ENCODE data around the gene MLLT10.

Gene MLLT10

GRCh38 chr10:21517134-21518031 is 16.6 kb upstream of the MLLT10 start:
- DNase-seq (ENCODE audit: low spot score), result peak; percentile 50

DNA sequence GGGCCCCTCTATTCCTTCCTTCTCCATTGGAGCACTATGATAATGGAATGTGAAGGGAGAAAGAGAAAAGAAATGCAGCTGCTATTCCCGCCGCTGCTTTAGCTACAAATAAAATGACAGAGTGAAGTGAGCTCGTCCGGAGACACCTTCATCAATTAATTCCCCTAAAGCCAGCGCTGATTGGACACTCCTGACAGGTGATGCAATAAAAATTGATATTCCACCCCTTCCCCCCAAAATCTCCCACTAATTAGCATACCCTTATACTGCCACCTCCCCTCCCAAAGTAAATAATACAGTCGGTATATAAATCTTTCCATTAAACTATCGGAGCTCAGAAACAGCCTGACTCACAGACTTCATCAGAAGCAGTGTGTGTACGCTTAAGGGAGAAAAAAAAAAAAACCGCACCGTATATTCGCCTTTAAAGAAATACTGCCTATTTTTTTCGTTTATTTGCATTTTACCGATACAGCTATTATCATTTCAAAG is 15.8 kb upstream of the MLLT10 start:
- peak; percentile 25 for DNase-seq (ENCODE audit: low spot score)

DNA sequence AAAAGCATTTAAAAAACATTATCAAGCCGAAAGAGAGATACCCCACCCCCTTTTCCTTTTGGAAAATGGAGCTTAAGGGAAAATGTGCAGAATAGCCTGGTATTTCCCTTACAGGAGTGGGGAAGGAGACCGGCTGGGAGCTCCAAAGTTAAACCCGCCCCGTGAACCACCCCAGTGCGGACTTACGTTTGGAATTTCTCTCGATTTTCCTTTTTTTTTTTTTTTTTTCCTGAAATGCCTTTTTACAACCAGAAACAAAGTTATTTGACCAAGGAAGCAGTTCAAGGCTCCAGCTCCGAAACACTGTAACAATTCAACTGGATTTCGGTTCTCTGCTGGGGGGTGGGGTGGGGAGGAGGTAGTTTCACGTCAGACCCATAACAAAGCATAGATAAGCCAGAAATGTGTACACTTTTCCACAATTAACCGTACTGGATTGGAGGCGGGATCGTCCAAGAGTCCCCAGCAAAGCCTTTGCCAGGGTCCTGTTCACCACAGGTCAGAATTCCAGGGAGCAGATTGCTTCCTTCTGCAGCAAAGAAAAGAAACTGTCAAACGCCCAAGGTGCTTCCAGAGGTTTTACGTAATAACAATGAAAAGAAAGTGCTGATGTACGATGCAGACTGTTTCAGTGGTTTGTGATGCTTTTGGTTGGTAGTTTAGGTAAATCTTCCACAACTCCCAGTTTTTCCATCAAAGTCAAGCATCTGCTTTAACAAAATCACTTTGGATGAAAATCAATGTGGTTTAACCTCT is 15.2 kb upstream of the MLLT10 start:
- DNase-seq (ENCODE audit: low spot score), result no peak

GRCh38 chr10:21519397-21519933 is 14.6 kb upstream of the MLLT10 start:
- no peak for DNase-seq (ENCODE audit: low spot score)

DNA sequence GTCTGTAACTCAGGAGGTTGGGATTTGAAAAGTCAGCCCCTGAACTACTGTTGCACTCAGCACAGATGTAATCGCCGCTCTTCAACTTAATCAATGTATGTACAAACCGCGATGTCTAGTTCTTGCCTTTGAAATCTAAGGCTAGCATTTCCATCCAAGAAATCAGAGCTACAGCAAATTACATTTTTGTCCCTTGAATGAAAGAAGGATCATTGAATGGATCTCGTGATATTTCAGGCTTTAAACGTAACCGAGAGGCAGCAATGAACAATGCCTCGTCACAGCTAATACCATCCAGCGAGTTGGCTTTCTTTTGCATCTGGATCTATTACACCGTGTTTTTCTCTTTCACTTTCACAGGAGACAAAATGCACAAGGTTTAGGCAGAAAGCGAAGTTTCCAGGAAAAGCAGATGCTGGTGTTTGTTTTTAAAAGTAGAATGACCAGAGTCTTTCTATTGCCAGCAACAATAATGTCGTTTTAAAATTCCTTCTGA is 14.0 kb upstream of the MLLT10 start:
- peak; percentile 13 for DNase-seq (ENCODE audit: low spot score)

DNA sequence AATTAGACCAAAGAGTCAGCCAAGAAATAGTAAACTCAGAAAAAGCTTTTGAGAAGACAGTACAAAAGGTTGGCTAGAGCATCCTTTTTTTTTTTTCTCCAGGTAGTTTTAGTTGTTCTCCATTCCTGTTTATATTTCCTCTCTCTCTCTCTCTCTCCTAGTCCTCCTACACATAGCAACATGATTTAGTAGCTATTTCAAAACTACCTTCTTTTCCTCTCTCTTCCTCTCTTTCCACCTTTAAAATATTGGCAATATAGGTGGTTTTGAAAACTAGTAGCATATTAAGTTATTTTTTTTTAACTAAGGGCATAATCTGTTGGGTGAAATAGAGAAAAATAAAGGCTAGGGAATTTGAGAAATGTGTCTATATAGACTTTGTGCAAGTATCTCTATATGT is 13.5 kb upstream of the MLLT10 start:
- no peak for DNase-seq (ENCODE audit: low spot score)

DNA sequence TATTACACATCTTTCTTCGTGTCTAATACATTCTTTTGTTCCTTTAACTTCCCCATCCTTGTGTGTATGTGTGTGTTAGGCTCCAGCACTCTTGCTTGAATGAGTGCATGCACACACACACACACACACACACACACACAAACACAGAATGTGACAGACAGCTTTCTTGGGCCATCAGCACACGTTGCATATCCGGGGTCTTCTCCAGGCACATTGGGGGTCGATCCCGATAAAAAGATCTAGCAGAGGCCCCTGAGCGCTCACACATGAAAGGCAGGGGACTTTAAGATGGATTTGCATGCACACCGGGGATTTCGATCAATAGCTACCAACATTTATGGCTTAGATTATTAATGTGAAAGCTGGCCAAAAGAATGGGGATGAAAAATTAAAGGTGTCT is 13.1 kb upstream of the MLLT10 start:
- DNase-seq (ENCODE audit: low spot score), result no peak

GRCh38 chr10:21521751-21522533 is 12.1 kb upstream of the MLLT10 start:
- DNase-seq (ENCODE audit: low spot score), result no peak

DNA sequence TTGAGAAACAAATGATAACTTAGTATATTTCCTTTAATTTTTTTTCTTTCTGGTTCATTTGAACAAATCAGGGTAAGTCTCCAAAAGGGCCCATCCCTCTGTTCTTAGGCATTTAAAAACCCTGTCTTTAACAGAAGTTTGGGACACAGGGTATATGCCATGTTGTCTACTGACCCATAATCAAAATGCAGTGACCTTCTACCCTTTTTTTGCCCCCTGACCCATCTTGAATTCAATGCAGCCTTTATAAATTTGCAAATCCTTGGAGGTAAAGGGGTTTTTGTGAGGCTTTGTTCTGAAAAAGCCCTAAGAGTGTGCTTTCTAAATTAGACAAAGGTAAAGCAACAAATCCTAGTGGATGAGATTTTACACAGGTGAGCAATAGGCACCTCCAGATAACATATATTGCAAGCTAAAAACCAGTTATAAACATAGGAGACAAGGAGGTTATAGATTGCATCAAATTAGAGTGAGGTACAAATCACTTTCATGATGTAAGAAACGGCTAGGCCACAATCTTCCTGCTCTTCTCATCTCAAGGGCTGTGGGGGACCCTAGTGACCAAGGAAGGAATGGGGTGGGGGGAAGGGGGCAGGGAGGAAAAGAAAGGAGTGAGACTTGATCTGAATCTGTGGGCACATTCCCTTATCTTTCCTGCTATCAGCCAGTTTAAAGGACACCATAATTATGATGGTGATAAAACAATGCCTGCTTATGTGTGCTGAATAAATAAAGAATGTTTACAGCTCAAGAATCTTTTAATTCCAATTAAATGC is 11.2 kb upstream of the MLLT10 start:
- no peak for DNase-seq (ENCODE audit: low spot score)

- DNase-seq (ENCODE audit: low spot score), result no peak
These were observed 10.4 kb upstream of the MLLT10 start for GRCh38 chr10:21523557-21524008.

- DNase-seq (ENCODE audit: low spot score), result no peak
These were observed 9.9 kb upstream of the MLLT10 start for GRCh38 chr10:21524131-21524525.

DNA sequence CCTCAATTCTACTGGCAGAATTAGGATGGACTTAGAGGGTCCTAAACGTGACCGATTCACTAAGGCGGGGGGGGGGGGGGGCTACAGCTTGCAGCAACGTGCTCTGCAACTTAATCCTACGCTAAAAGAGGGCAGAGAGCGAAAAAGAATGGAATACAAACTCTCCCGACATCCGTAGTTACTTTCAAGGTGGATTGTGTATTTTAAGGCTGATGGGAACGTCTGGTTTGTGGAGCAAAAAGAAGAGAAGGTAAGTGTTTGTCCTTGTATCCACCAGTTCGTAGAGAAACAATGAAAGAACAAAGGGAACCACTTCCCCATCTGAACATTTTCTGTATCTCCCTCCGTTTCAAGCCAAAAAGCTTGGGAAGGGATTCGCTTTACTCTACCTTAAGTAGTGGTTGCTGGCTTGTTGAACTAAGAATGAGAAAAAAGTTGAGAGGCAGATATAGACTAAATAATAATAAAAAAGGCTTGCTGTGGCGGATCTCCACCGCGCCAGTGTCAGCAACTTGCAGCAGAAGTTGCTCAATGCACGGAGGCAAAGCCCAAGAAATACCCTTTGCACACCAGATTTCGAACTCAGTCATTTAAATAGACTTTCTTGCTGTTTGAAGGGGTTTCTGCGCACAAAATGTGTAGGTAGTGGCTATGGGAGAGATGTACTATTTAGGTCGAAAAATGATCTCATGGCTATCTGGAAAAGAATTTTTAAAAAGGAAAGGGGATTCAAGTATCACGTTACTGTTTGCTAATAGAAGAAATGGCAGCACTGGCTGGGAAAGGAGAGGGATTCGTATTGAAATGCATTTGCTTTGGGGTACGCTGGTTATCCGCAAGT is 9.3 kb upstream of the MLLT10 start:
- no peak for DNase-seq (ENCODE audit: low spot score)

- DNase-seq (ENCODE audit: low spot score), result peak; percentile 89
These were observed 8.5 kb upstream of the MLLT10 start, which contains the start of gene SKIDA1 for GRCh38 chr10:21525367-21526187. Gene SKIDA1 (minus strand): TSS chr10:21525682. CDS start chr10:21517822, 7,860 bp downstream.

DNA sequence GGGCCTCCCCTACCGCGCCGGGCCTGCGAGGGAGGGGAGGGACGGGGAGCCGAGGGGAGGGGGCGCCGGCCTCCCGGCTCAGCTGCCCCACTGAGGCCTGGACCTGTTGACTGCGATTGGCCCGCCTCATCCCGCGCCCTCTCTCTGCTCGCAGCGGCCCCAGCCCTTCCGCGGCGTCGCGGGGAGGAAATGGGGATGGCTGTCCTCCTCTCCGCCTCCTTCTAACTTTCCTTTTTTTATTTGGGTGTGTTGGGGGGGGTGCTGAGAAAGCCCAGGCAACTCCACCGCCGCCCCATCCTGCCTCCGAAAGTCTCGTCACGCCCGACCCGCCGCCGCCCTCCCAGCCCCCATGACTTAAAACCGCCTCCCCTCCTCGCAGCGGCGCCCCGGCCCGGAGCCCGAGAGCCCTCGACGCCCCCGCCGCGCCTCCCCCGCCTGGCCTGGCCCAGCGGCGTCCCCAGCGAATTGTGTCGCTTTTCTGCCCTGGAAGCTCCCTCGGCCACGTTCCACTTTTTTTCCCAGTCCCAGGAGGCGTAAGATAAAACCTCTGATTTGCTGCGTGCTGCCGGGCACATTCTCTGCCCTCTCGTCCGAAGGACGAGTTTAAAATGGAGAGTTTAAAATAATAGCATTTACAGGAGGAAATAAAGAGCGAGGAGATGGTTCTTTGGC is 7.7 kb upstream of the MLLT10 start:
- peak; percentile 74 for DNase-seq (ENCODE audit: low spot score)

DNA sequence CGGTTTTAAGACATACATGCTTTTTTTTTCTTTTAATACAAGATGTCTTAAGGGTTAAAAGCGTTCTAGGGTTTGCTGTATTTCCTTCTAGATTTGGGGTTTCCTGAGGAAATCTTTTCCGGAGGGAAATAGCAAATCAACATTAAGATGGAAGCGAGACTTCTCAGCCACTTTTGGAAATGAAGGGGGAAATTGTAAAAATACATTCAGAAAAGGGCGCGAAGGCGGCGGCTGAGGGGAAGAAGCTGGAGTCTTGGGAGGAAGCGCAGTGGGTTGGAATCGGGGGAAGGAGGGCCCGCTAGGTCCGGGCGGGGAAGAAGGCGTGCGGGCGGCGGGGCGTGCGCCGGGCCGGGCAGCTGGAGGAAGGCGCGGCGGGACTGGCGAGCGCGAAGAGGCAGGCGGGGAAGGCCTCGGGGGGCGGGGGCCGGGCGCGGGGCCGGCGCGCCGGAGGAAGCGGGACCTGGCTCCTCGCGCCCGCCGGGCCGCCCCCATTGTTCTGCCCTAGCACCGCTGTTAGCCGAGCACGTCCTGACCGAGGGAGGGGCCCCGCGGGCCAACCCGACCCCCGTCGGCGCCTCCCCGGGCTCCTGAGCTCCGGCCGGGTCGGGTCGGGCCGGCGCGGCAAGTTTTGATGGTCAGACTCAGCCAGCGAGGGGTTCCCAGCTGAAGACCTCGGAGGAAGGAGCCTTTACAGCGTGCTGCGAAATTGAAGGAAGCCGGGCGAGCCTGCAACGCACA is 7.0 kb upstream of the MLLT10 start:
- DNase-seq (ENCODE audit: low spot score), result peak; percentile 60

DNA sequence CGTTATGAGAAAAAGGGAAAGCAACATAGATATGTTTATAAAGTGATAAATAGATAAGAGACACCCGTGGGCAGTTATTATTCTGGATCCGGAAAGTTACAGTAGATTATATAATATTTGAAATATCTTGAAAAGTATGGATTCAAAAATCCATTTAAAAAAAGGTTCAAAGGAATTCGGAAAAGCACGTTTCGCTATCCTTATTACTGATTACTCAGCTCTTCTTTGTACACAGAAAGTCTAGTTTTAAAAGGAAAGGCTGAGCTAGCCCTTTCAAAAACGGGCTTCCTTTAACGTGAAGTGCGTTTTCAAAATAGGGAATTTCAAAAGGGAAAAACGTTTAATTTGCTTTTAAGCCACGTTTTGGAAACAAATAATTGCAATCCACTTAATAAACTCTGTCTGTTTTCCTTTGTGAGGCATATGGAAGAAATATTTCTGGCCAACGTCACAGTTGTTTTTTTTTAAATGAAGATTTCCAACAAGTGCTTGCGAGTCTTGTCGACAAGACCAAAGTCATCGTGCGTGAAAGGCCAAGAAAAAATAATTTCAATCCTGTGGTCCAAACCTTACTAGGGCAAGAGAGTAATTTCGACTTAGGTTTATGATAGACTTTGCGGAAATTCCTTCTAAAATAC is 6.3 kb upstream of the MLLT10 start:
- no peak for DNase-seq (ENCODE audit: low spot score)
